ENCODE data around the gene FOSL1.
A peak's percentile ranks its signal among the peaks of the same experiment; 100 is the strongest.

The FOSL1 gene

GRCh38 chr11:65861533-65862183 is 38.5 kb downstream of the FOSL1 start:
- no peak for DNase-seq

- no peak for DNase-seq
Observed at GRCh38 chr11:65861165-65861505, 39.1 kb downstream of the FOSL1 start.

GRCh38 chr11:65860278-65861164 is 39.7 kb downstream of the FOSL1 start, which contains the start of gene MUS81:
Gene MUS81 (plus strand): TSS chr11:65860433. CDS start chr11:65860754, 321 bp downstream.
- DNase-seq: peak; percentile 91 to 93

- DNase-seq: no peak
Observed at GRCh38 chr11:65859812-65860277, 40.3 kb downstream of the FOSL1 start.

- peak; percentile 79 to 82 for DNase-seq
Observed at GRCh38 chr11:65859095-65859811, 40.9 kb downstream of the FOSL1 start.

- no peak for DNase-seq
Observed at GRCh38 chr11:65858681-65859087, 41.5 kb downstream of the FOSL1 start.

- peak; percentile 82 to 90 for DNase-seq
Observed at GRCh38 chr11:65857853-65858680, 42.1 kb downstream of the FOSL1 start, which contains the start of gene CFL1. Gene CFL1 (minus strand): TSS chr11:65858180. CDS start chr11:65858099, 81 bp downstream.

GRCh38 chr11:65857500-65857852 is 42.7 kb downstream of the FOSL1 start:
- no peak for DNase-seq

- peak; percentile 39 to 83 for DNase-seq
Observed at GRCh38 chr11:65856689-65857499, 43.3 kb downstream of the FOSL1 start.

- DNase-seq: no peak
Observed at GRCh38 chr11:65855927-65856363, 44.2 kb downstream of the FOSL1 start.

- DNase-seq: no peak
Observed at GRCh38 chr11:65854852-65855837, 45.0 kb downstream of the FOSL1 start.

- no peak for DNase-seq
Observed at GRCh38 chr11:65854161-65854592, 46.0 kb downstream of the FOSL1 start.

GRCh38 chr11:65853246-65853979 is 46.8 kb downstream of the FOSL1 start:
- DNase-seq: no peak

- DNase-seq: no peak
Observed at GRCh38 chr11:65852508-65853245, 47.5 kb downstream of the FOSL1 start.

GRCh38 chr11:65851811-65852507 is 48.2 kb downstream of the FOSL1 start:
- DNase-seq: no peak

- DNase-seq: no peak
Observed at GRCh38 chr11:65851083-65851579, 49.1 kb downstream of the FOSL1 start.

GRCh38 chr11:65850217-65851082 is 49.7 kb downstream of the FOSL1 start:
- no peak for DNase-seq
